Suprapubic skin (tissue), 4 donors: Measurements from ENCODE around the gene HCFC1.

Experiments used
- POLR2A ChIP-seq, 2 donors: fragments of 450-650 bp; IDR thresholded peaks; one replicate each; pipeline ENCODE4 v1.6.1; 2017; ENCODE audit warnings: antibody characterized with exemption in 2 of 2, mild to moderate bottlenecking in 2 of 2, moderate library complexity in 2 of 2
- POLR2AphosphoS5 ChIP-seq, 3 donors: sonication (generic); formaldehyde crosslinking; IDR thresholded peaks; one replicate each; pipeline ENCODE4 v1.6.1; 2017; ENCODE audit warnings: antibody characterized with exemption in 3 of 3
- TF ChIP-seq, protein P1 (sequence below), 2 donors: fragments of 200-600 bp in 1 of 2; fragments of 450-650 bp in 1 of 2; sonication (generic) in 1 of 2; IDR thresholded peaks; one replicate each; pipeline ENCODE4 v1.5.1; 2016 to 2019; ENCODE audit warnings: antibody characterized with exemption in 2 of 2, mild to moderate bottlenecking in 1 of 2, moderate library complexity in 1 of 2

- TF ChIP-seq, protein P1, sequence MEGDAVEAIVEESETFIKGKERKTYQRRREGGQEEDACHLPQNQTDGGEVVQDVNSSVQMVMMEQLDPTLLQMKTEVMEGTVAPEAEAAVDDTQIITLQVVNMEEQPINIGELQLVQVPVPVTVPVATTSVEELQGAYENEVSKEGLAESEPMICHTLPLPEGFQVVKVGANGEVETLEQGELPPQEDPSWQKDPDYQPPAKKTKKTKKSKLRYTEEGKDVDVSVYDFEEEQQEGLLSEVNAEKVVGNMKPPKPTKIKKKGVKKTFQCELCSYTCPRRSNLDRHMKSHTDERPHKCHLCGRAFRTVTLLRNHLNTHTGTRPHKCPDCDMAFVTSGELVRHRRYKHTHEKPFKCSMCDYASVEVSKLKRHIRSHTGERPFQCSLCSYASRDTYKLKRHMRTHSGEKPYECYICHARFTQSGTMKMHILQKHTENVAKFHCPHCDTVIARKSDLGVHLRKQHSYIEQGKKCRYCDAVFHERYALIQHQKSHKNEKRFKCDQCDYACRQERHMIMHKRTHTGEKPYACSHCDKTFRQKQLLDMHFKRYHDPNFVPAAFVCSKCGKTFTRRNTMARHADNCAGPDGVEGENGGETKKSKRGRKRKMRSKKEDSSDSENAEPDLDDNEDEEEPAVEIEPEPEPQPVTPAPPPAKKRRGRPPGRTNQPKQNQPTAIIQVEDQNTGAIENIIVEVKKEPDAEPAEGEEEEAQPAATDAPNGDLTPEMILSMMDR (IDR thresholded peaks at IDR 0.05) = no peak
- TF ChIP-seq POLR2AphosphoS5 (IDR thresholded peaks at IDR 0.05) (no peak), POLR2A (IDR thresholded peaks at IDR 0.05) (no peak)
Measured at GRCh38 chrX:153920546-153920945, 51.1 kb downstream of the HCFC1 start.
